ENCODE results near the gene FXYD4. TPM values are rescaled to one million over a fixed set of nuclear protein-coding genes. Genes with fewer than 3 reads are reported as not detected.
A peak's percentile ranks its signal among the peaks of the same experiment; 100 is the strongest.

The FXYD4 gene
- total and polyA plus RNA-seq, 2 experiments from 2014 or later = not detected

GRCh38 chr10:43372765-43373361 lies 1.4 kb downstream of the FXYD4 start:
- Histone ChIP-seq H3K4me2 (no peak overlapping the region), H3F3A (replicated peaks; ENCODE audit: low read depth) (no peaks in the 10 kb centered on the region), H2AFZ (no peak overlapping the region), H3K4me3 (no peak overlapping the region), H3K4me1 (ENCODE audit: insufficient read depth) (no peaks in the 10 kb centered on the region; the same call in 1 of the 2 replicates), H3K79me2 (replicated peaks; ENCODE audit: insufficient read depth) (no peaks in the 10 kb centered on the region), H3K27me3 (ENCODE audit: insufficient read depth) (no peaks in the 10 kb centered on the region), H3K36me3 (ENCODE audit: insufficient read depth) (no peaks in the 10 kb centered on the region), H3K9me2 (ENCODE audit: insufficient read depth) (no peaks in the 10 kb centered on the region), H4K20me1 (replicated peaks; ENCODE audit: insufficient read depth) (no peaks in the 10 kb centered on the region), H3K27ac (ENCODE audit: low read depth) (no peak overlapping the region)
- no peaks in the 10 kb centered on the region for H3K36me3 Mint-ChIP-seq (ENCODE audit: low read depth)
- no peaks in the 10 kb centered on the region for H3K9me3 Mint-ChIP-seq
- peaks cover 28% of the 10 kb centered on the region for H3K4me1 Mint-ChIP-seq
- H3K27me3 Mint-ChIP-seq (ENCODE audit: insufficient read depth, low read depth, poor library complexity) = peaks cover 15% of the 10 kb centered on the region
- DNase-seq (ENCODE audit: low spot score) (no peak), ATAC-seq (peak; percentile 48)
- no peak overlapping the region for H3K4me3 Mint-ChIP-seq
- H3K27ac Mint-ChIP-seq = no peak overlapping the region
- TF ChIP-seq CTCF (conservative IDR thresholded peaks at IDR 0.05; ENCODE audit: low read depth in 2 of 2) = no peak
- TF ChIP-seq REST (IDR thresholded peaks at IDR 0.05; ENCODE audit: unreplicated experiment) = no peak
- TF ChIP-seq ZNF462 (CRISPR knock-in tag; IDR thresholded peaks at IDR 0.05) = no peak
- TF ChIP-seq EZH2 (IDR thresholded peaks at IDR 0.05; ENCODE audit: low read depth, unreplicated experiment) = no peak
- TF ChIP-seq ETS1 (IDR thresholded peaks at IDR 0.05) = no peak
- TF ChIP-seq JUNB (IDR thresholded peaks at IDR 0.05; ENCODE audit: unreplicated experiment) = no peak
- no peak for TF ChIP-seq CREB1 (CRISPR knock-in tag; IDR thresholded peaks at IDR 0.05; ENCODE audit: low read depth)
- TF ChIP-seq ZNF331 (CRISPR knock-in tag; IDR thresholded peaks at IDR 0.05; ENCODE audit: low read depth) = no peak
- TF ChIP-seq POLR2AphosphoS5 (IDR thresholded peaks at IDR 0.05; ENCODE audit: low read depth) = no peak
- TF ChIP-seq EZH2phosphoT487 (IDR thresholded peaks at IDR 0.05; ENCODE audit: unreplicated experiment) = no peak
- no peak for TF ChIP-seq STAT1 (IDR thresholded peaks at IDR 0.05; ENCODE audit: unreplicated experiment)
- no peak for TF ChIP-seq NANOG (IDR thresholded peaks at IDR 0.05; ENCODE audit: borderline replicate concordance)
- no peak for TF ChIP-seq ZNF114 (CRISPR knock-in tag; IDR thresholded peaks at IDR 0.05)
